ENCODE measurements around the gene RAD51B.

Gene RAD51B

GRCh38 chr14:68550338-68550715 lies 730.7 kb downstream of the RAD51B start:
- H3K4me1 ChIP-seq (ENCODE audit: control insufficient read depth, insufficient read depth, low read length, poor library complexity, severe bottlenecking) = peaks cover 58% of the 10 kb centered on the region
- H3K27ac ChIP-seq (ENCODE audit: low read depth, low read length, severe bottlenecking) = no peak overlapping the region
- WGBS, 2 experiments (ENCODE audit: insufficient coverage in 2 of 2) = 82 to 100% methylated on average over 1 to 3 of the region's 4 CpGs

GRCh38 chr14:68551045-68551683 lies 731.6 kb downstream of the RAD51B start:
- 68 to 84% methylated on average over 2 to 7 of the region's 7 CpGs for WGBS, 2 experiments (ENCODE audit: insufficient coverage in 2 of 2)
- no peak overlapping the region for H3K27ac ChIP-seq (ENCODE audit: low read depth, low read length, severe bottlenecking)
- H3K4me3 ChIP-seq (ENCODE audit: extremely low read depth, insufficient read depth, low read length, poor library complexity, severe bottlenecking) = no peak overlapping the region
- H3K4me1 ChIP-seq (ENCODE audit: control insufficient read depth, insufficient read depth, low read length, poor library complexity, severe bottlenecking) = peaks cover 62% of the 10 kb centered on the region
- H3K36me3 ChIP-seq (ENCODE audit: control insufficient read depth, insufficient read depth, low read length) = no peaks in the 10 kb centered on the region
- no peaks in the 10 kb centered on the region for H3K9me3 ChIP-seq (ENCODE audit: control insufficient read depth, low read length)

More at GRCh38 chr14:68550338-68550715, 730.7 kb downstream of the RAD51B start:
- no peaks in the 10 kb centered on the region for H3K36me3 ChIP-seq (ENCODE audit: control insufficient read depth, insufficient read depth, low read length)
- no peak overlapping the region for H3K4me3 ChIP-seq (ENCODE audit: extremely low read depth, insufficient read depth, low read length, poor library complexity, severe bottlenecking)
- no peaks in the 10 kb centered on the region for H3K9me3 ChIP-seq (ENCODE audit: control insufficient read depth, low read length)

GRCh38 chr14:68552075-68552474 lies 732.5 kb downstream of the RAD51B start:
- WGBS, 2 experiments (ENCODE audit: insufficient coverage in 2 of 2) = 100% methylated on average over 1 to 2 of the region's 7 CpGs
- no peaks in the 10 kb centered on the region for H3K36me3 ChIP-seq (ENCODE audit: control insufficient read depth, insufficient read depth, low read length)
- no peaks in the 10 kb centered on the region for H3K9me3 ChIP-seq (ENCODE audit: control insufficient read depth, low read length)
- no peak overlapping the region for H3K4me3 ChIP-seq (ENCODE audit: extremely low read depth, insufficient read depth, low read length, poor library complexity, severe bottlenecking)
- no peak overlapping the region for H3K27ac ChIP-seq (ENCODE audit: low read depth, low read length, severe bottlenecking)
- peaks cover 58% of the 10 kb centered on the region for H3K4me1 ChIP-seq (ENCODE audit: control insufficient read depth, insufficient read depth, low read length, poor library complexity, severe bottlenecking)

- no peak overlapping the region for H3K4me3 ChIP-seq (ENCODE audit: extremely low read depth, insufficient read depth, low read length, poor library complexity, severe bottlenecking)
- peaks cover 53% of the 10 kb centered on the region for H3K4me1 ChIP-seq (ENCODE audit: control insufficient read depth, insufficient read depth, low read length, poor library complexity, severe bottlenecking)
- WGBS, 2 experiments (ENCODE audit: insufficient coverage in 2 of 2) = no CpG with 5 or more reads among the region's 2 CpGs
- H3K36me3 ChIP-seq (ENCODE audit: control insufficient read depth, insufficient read depth, low read length) = no peaks in the 10 kb centered on the region
- H3K27ac ChIP-seq (ENCODE audit: low read depth, low read length, severe bottlenecking) = no peak overlapping the region
- H3K9me3 ChIP-seq (ENCODE audit: control insufficient read depth, low read length) = no peaks in the 10 kb centered on the region
Measured at GRCh38 chr14:68552602-68553001, 733.0 kb downstream of the RAD51B start.

- peaks cover 46% of the 10 kb centered on the region for H3K4me1 ChIP-seq (ENCODE audit: control insufficient read depth, insufficient read depth, low read length, poor library complexity, severe bottlenecking)
- H3K9me3 ChIP-seq (ENCODE audit: control insufficient read depth, low read length) = peaks cover under 1% of the 10 kb centered on the region
- H3K27ac ChIP-seq (ENCODE audit: low read depth, low read length, severe bottlenecking) = no peak overlapping the region
- H3K4me3 ChIP-seq (ENCODE audit: extremely low read depth, insufficient read depth, low read length, poor library complexity, severe bottlenecking) = no peak overlapping the region
- no peaks in the 10 kb centered on the region for H3K36me3 ChIP-seq (ENCODE audit: control insufficient read depth, insufficient read depth, low read length)
- 85 to 91% methylated on average over 3 of the region's 3 CpGs for WGBS, 2 experiments (ENCODE audit: insufficient coverage in 2 of 2)
Measured at GRCh38 chr14:68553311-68553710, 733.7 kb downstream of the RAD51B start.

GRCh38 chr14:68554231-68554630 lies 734.7 kb downstream of the RAD51B start:
- H3K36me3 ChIP-seq (ENCODE audit: control insufficient read depth, insufficient read depth, low read length) = no peaks in the 10 kb centered on the region
- H3K27ac ChIP-seq (ENCODE audit: low read depth, low read length, severe bottlenecking) = no peak overlapping the region
- peaks cover 36% of the 10 kb centered on the region for H3K4me1 ChIP-seq (ENCODE audit: control insufficient read depth, insufficient read depth, low read length, poor library complexity, severe bottlenecking)
- H3K4me3 ChIP-seq (ENCODE audit: extremely low read depth, insufficient read depth, low read length, poor library complexity, severe bottlenecking) = no peak overlapping the region
- WGBS, 2 experiments (ENCODE audit: insufficient coverage in 2 of 2) = 84 to 93% methylated on average over 3 of the region's 4 CpGs
- H3K9me3 ChIP-seq (ENCODE audit: control insufficient read depth, low read length) = peaks cover 5% of the 10 kb centered on the region

GRCh38 chr14:68556253-68556652 lies 736.7 kb downstream of the RAD51B start:
- H3K36me3 ChIP-seq (ENCODE audit: control insufficient read depth, insufficient read depth, low read length) = no peaks in the 10 kb centered on the region
- peaks cover 19% of the 10 kb centered on the region for H3K4me1 ChIP-seq (ENCODE audit: control insufficient read depth, insufficient read depth, low read length, poor library complexity, severe bottlenecking)
- H3K4me3 ChIP-seq (ENCODE audit: extremely low read depth, insufficient read depth, low read length, poor library complexity, severe bottlenecking) = no peak overlapping the region
- 96% methylated on average over 2 to 4 of the region's 4 CpGs for WGBS, 2 experiments (ENCODE audit: insufficient coverage in 2 of 2)
- no peak overlapping the region for H3K27ac ChIP-seq (ENCODE audit: low read depth, low read length, severe bottlenecking)
- H3K9me3 ChIP-seq (ENCODE audit: control insufficient read depth, low read length) = peaks cover 5% of the 10 kb centered on the region

- peaks cover 5% of the 10 kb centered on the region for H3K9me3 ChIP-seq (ENCODE audit: control insufficient read depth, low read length)
- no peak overlapping the region for H3K27ac ChIP-seq (ENCODE audit: low read depth, low read length, severe bottlenecking)
- peaks cover 13% of the 10 kb centered on the region for H3K4me1 ChIP-seq (ENCODE audit: control insufficient read depth, insufficient read depth, low read length, poor library complexity, severe bottlenecking)
- H3K36me3 ChIP-seq (ENCODE audit: control insufficient read depth, insufficient read depth, low read length) = no peaks in the 10 kb centered on the region
- WGBS, 2 experiments (ENCODE audit: insufficient coverage in 2 of 2) = 67% methylated on average over 1 of the region's 2 CpGs; no CpG with 5 or more reads in 1 of the 2 experiments
- H3K4me3 ChIP-seq (ENCODE audit: extremely low read depth, insufficient read depth, low read length, poor library complexity, severe bottlenecking) = no peak overlapping the region
Measured at GRCh38 chr14:68557648-68558047, 738.1 kb downstream of the RAD51B start.

GRCh38 chr14:68558096-68558495 lies 738.5 kb downstream of the RAD51B start:
- Histone ChIP-seq H3K9me3 (ENCODE audit: control insufficient read depth, low read length) (peaks cover 5% of the 10 kb centered on the region), H3K4me3 (ENCODE audit: extremely low read depth, insufficient read depth, low read length, poor library complexity, severe bottlenecking) (no peak overlapping the region), H3K27ac (ENCODE audit: low read depth, low read length, severe bottlenecking) (no peak overlapping the region), H3K4me1 (ENCODE audit: control insufficient read depth, insufficient read depth, low read length, poor library complexity, severe bottlenecking) (peaks cover 12% of the 10 kb centered on the region), H3K36me3 (ENCODE audit: control insufficient read depth, insufficient read depth, low read length) (no peaks in the 10 kb centered on the region)
- 88 to 96% methylated on average over 10 of the region's 11 CpGs for WGBS, 2 experiments (ENCODE audit: insufficient coverage in 2 of 2)

- no peak overlapping the region for H3K4me3 ChIP-seq (ENCODE audit: extremely low read depth, insufficient read depth, low read length, poor library complexity, severe bottlenecking)
Measured at GRCh38 chr14:68559949-68560348, 740.4 kb downstream of the RAD51B start.

GRCh38 chr14:68561531-68562007 lies 742.0 kb downstream of the RAD51B start:
- Histone ChIP-seq H3K9me3 (ENCODE audit: control insufficient read depth, low read length) (peaks cover 5% of the 10 kb centered on the region), H3K4me1 (ENCODE audit: control insufficient read depth, insufficient read depth, low read length, poor library complexity, severe bottlenecking) (peaks cover 32% of the 10 kb centered on the region), H3K36me3 (ENCODE audit: control insufficient read depth, insufficient read depth, low read length) (no peaks in the 10 kb centered on the region), H3K27ac (ENCODE audit: low read depth, low read length, severe bottlenecking) (no peak overlapping the region), H3K4me3 (ENCODE audit: extremely low read depth, insufficient read depth, low read length, poor library complexity, severe bottlenecking) (no peak overlapping the region)
- 81 to 87% methylated on average over 6 to 9 of the region's 10 CpGs for WGBS, 2 experiments (ENCODE audit: insufficient coverage in 2 of 2)

More at GRCh38 chr14:68559949-68560348, 740.4 kb downstream of the RAD51B start:
- peaks cover 27% of the 10 kb centered on the region for H3K4me1 ChIP-seq (ENCODE audit: control insufficient read depth, insufficient read depth, low read length, poor library complexity, severe bottlenecking)
- no peak overlapping the region for H3K27ac ChIP-seq (ENCODE audit: low read depth, low read length, severe bottlenecking)
- WGBS, 2 experiments (ENCODE audit: insufficient coverage in 2 of 2) = 83 to 100% methylated on average over 1 of the region's 5 CpGs
- H3K36me3 ChIP-seq (ENCODE audit: control insufficient read depth, insufficient read depth, low read length) = no peaks in the 10 kb centered on the region
- H3K9me3 ChIP-seq (ENCODE audit: control insufficient read depth, low read length) = peaks cover 5% of the 10 kb centered on the region

All from mesodermal cell (in vitro differentiated cells).